GM19395 (cell line): ENCODE measurements around the gene EDC3.
"Not testable (repeated sequence)": the region's sequence is repeated elsewhere in the genome, so short reads cannot be mapped to it uniquely, and the experiment has no call there.

Experiments
- ATAC-seq: cut with Tn5 transposase; IDR thresholded peaks from one replicate; pipeline ENCODE4 v1.9.1; 2021; ENCODE audit warnings: mild to moderate bottlenecking, moderate library complexity; ENCODE audit not compliant: unreplicated experiment

The EDC3 gene, protein sequence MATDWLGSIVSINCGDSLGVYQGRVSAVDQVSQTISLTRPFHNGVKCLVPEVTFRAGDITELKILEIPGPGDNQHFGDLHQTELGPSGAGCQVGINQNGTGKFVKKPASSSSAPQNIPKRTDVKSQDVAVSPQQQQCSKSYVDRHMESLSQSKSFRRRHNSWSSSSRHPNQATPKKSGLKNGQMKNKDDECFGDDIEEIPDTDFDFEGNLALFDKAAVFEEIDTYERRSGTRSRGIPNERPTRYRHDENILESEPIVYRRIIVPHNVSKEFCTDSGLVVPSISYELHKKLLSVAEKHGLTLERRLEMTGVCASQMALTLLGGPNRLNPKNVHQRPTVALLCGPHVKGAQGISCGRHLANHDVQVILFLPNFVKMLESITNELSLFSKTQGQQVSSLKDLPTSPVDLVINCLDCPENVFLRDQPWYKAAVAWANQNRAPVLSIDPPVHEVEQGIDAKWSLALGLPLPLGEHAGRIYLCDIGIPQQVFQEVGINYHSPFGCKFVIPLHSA

GRCh38 chr15:74695597-74696397 is at the start of gene EDC3:
TSS of gene EDC3 (minus strand) at chr15:74696024. CDS start at chr15:74675124, 20,900 bp downstream.
- peak; percentile 89 for ATAC-seq

GRCh38 chr15:74742422-74742821 is 46.6 kb upstream of the EDC3 start:
- ATAC-seq = no peak

DNA sequence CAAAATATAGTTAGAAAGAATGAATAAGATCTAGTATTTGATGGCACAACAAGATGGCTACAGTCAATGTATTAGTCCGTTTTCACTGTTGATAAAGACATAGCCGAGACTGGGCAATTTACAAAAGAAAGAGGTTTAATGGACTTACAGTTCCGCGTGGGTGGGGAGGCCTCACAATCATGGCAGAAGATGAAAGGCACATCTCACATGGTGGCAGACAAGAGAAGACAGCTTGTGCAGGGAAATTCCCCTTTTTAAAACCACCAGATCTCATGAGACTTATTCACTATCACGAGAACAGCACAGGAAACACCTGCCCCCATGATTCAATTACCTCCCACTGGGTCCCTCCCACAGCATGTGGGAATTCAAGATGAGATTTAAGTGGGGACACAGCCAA is 42.4 kb upstream of the EDC3 start:
- ATAC-seq = not testable (repeated sequence)

- ATAC-seq = no peak
These were observed 39.5 kb upstream of the EDC3 start for GRCh38 chr15:74735305-74735704.

DNA sequence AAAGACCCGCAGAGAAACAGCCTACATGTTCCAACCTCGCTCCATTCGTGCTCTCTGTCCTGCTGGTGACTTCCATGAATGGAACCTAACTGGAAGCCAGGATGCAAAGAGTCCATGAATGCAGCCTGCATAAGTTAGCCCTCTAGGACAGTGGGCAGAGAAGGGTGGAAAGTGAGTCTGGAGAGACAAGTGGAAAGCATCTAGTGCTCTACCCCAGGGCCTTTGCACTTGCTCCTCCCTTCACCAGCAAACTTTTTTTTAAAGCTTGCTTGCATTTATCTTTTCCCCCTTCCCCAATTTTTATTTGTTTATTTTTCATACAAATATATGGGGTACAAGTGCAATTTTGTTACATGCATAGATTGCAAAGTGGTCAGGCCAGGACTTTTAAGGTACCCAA is 37.4 kb upstream of the EDC3 start:
- ATAC-seq = no peak

DNA sequence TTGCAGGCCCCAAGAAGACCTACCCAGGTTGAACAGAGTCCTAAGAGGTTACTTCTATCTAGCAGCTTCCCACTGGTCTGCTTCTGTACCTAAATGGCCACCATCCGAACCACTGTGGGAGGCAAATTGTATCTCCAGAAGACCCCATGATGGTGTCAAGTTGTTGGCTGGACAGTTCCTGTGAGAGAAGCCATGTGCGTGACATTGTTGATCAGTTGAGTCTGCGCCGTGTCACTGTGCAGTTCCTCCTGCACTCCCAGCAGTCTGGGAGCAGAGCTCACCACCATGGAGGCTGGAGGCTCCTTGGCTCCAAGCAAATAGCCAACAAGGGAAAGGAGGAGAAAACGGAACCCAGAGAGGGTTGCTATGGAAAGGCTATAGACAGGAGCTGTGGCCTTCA is 37.0 kb upstream of the EDC3 start:
- ATAC-seq = no peak

GRCh38 chr15:74730619-74731316 is 34.9 kb upstream of the EDC3 start:
- no peak for ATAC-seq

GRCh38 chr15:74729372-74729771 is 33.5 kb upstream of the EDC3 start:
- not testable (repeated sequence) for ATAC-seq

DNA sequence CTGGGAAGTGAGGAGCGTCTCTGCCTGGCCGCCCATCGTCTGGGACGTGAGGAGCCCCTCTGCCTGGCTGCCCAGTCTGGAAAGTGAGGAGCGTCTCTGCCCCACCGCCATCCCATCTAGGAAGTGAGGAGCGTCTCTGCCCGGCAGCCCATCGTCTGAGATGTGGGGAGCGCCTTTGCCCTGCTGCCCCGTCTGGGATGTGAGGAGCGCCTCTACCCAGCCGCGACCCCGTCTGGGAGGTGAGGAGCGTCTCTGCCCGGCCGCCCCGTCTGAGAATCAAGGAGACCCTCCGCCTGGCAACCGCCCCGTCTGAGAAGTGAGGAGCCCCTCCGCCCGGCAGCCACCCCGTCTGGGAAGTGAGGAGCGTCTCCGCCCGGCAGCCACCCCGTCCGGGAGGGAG is 32.9 kb upstream of the EDC3 start:
- ATAC-seq = not testable (repeated sequence)

- no peak for ATAC-seq
These were observed 31.9 kb upstream of the EDC3 start for GRCh38 chr15:74727727-74728126.

DNA sequence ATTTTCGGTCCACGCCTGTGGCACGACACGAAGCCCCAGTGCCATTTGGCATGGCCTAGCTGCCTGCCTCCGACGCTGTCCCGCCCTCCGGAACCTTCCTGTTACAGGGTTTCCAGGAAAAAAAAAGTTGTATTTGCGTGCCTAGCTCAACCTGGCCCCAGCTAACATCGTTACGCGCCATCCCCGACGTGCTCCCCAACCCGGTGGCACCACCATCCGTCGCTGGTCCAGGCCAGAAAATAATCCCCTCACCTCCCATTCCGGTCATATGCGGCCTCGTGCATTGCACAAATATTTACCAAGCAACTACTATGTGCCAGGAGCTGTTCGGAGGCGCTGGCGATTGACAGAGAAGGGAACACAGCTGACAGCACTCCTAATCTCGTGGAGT is 30.9 kb upstream of the EDC3 start:
- ATAC-seq = no peak

- ATAC-seq = no peak
These were observed 30.3 kb upstream of the EDC3 start for GRCh38 chr15:74725845-74726773.

DNA sequence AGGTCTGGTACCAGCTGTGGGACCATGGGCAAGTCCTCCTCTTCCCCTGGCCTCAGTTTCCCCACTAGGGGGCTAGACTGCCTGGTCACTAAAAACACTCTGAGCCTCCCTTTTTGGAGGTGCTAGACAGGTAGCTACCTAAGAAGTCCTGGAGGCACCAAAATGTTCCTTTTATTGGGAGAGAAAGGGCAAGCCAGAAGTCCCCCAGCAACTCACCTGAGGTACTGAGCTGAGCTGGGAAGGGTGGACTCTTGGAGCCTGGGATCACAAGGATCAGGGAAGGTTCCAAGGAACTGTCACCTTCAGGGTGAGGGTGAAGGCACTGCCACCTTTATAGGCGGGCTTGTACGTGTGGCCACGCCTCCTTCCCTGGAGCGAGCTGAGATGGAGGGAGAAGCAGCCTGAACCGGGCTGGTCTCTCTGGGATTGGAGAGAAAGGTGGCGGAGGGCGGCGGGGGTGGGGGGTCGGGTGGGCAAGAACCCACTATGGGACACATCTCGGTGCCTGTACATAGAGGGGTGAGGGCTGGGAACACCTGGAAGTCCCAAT is 29.5 kb upstream of the EDC3 start, which contains the start of gene CYP1A1:
Gene CYP1A1 (minus strand): TSS at position 304 of the 550 bp plus-strand sequence. CDS start 2,431 bp downstream, outside the sequence.
- no peak for ATAC-seq

- no peak for ATAC-seq
These were observed 28.9 kb upstream of the EDC3 start for GRCh38 chr15:74724570-74725224.

DNA sequence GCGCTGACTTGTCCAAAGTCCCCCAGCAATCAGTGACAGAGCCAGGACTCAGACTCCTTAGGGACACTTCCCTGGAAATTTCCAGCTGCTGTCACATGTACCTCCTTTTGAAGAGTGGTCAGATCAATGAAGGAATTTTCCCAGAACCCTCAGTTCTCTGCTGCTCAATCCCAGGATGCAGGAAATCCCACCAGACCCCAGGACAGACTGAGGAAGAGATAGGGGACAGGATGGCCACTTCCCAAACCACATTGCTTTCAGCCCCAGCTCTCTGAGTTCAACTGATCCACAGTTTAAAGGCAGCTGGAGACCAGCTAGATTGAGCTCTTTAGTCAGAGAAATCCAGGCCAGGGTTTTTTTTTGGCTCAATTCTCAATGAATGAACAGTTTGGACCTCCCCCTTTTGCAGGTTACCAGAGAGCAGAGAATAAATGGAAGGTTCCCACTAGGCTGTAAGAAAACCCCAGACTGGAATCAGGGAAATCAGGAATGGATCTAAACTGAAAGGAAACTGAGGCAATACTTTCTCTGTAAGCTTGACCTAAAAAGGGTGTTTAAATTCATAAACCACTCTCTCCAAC is 28.0 kb upstream of the EDC3 start:
- no peak for ATAC-seq

DNA sequence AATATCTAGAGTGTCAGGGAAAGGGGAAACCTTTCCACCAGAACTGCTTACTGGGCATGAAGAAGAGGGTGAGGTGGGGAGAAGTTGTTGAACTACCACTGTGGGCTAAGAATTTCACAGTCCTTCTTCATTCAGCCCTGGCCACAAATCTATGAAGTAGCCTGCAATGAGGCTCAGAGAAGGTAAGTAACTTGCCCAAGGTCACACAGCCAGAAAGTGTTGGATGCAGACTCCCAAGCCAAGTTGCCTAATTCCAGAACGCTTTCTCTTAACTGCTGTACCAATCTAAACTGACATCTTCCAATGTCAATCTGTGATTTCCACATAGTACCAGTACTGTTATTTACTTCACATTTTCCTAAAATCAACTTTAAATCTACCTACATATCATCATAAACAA is 27.4 kb upstream of the EDC3 start:
- ATAC-seq = no peak

DNA sequence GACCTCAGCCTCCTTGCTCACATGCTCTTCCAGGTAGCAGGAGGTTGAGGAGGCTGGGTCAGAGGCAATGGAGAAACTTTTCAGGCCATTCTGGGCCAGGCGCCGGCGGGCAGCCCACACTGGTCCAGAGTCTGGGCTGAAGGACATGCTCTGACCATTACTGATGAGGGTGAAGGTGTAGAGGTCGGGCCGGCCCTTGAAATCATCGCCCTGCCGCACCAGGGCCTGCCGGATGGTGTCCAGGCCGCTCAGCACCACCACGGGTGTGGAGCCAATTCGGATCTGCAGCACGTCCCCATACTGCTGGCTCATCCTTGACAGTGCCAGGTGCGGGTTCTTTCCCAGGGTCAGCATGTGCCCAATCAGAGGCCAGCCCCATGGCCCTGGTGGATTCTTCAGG is 26.8 kb upstream of the EDC3 start:
- no peak for ATAC-seq

GRCh38 chr15:74716651-74717050 is 20.8 kb upstream of the EDC3 start:
- ATAC-seq = no peak

DNA sequence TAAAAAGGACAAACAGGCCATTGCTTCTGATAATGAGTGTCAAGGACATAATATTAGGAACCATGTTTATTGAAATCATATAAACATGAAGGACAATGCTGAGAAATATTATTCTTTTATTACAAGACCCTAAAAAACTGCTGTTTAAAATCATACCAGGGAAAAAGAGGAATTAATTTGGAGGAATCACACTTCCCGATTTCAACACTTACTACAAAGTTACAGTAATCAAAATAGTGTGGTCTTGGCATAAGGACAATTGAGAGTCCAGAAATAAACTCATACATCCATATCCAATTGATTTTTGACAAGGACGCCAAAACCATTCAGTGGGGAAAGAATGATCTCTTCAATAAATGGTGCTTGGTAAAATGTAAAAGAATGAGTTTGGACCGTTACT is 16.5 kb upstream of the EDC3 start:
- ATAC-seq = no peak
